ENCODE measurements around the gene TTLL5. TPM values are rescaled to one million over a fixed set of nuclear protein-coding genes. Genes with fewer than 3 reads are reported as not detected.

TTLL5 gene
- total RNA-seq, 1 donor from 2014 or later: 51.9 TPM

- no peak for TF ChIP-seq CTCF (IDR thresholded peaks at IDR 0.05; ENCODE audit: unreplicated experiment)
- Mint-ChIP-seq H3K27ac (no peak overlapping the region), H3K4me3 (ENCODE audit: low read depth) (no peak overlapping the region), H3K27me3 (peaks cover 9% of the 10 kb centered on the region), H3K36me3 (ENCODE audit: insufficient read depth) (no peaks in the 10 kb centered on the region), H3K9me3 (ENCODE audit: low read depth) (no peaks in the 10 kb centered on the region), H3K4me1 (ENCODE audit: low read depth) (peaks cover 3% of the 10 kb centered on the region)
- no peak for DNase-seq (ENCODE audit: low spot score, unreplicated experiment)
Observed at GRCh38 chr14:75640876-75641275, 20.2 kb upstream of the TTLL5 start.

- no peak overlapping the region for H3K4me3 Mint-ChIP-seq (ENCODE audit: low read depth)
- no peaks in the 10 kb centered on the region for H3K36me3 Mint-ChIP-seq (ENCODE audit: insufficient read depth)
- no peak for TF ChIP-seq CTCF (IDR thresholded peaks at IDR 0.05; ENCODE audit: unreplicated experiment)
- H3K9me3 Mint-ChIP-seq (ENCODE audit: low read depth): no peaks in the 10 kb centered on the region
- H3K27ac Mint-ChIP-seq: no peak overlapping the region
- peaks cover 12% of the 10 kb centered on the region for H3K4me1 Mint-ChIP-seq (ENCODE audit: low read depth)
- no peak for DNase-seq (ENCODE audit: low spot score, unreplicated experiment)
- no peaks in the 10 kb centered on the region for H3K27me3 Mint-ChIP-seq
Observed at GRCh38 chr14:75643985-75644384, 17.1 kb upstream of the TTLL5 start.

GRCh38 chr14:75645056-75645455 is 16.0 kb upstream of the TTLL5 start:
- Mint-ChIP-seq H3K36me3 (ENCODE audit: insufficient read depth) (peaks cover 3% of the 10 kb centered on the region), H3K9me3 (ENCODE audit: low read depth) (no peaks in the 10 kb centered on the region), H3K4me3 (ENCODE audit: low read depth) (no peak overlapping the region), H3K4me1 (ENCODE audit: low read depth) (peaks cover 12% of the 10 kb centered on the region), H3K27ac (no peak overlapping the region), H3K27me3 (no peaks in the 10 kb centered on the region)
- DNase-seq (ENCODE audit: low spot score, unreplicated experiment): no peak
- TF ChIP-seq CTCF (IDR thresholded peaks at IDR 0.05; ENCODE audit: unreplicated experiment): no peak

- no peaks in the 10 kb centered on the region for H3K27me3 Mint-ChIP-seq
- H3K36me3 Mint-ChIP-seq (ENCODE audit: insufficient read depth): peaks cover 16% of the 10 kb centered on the region
- no peaks in the 10 kb centered on the region for H3K9me3 Mint-ChIP-seq (ENCODE audit: low read depth)
- H3K27ac Mint-ChIP-seq: no peak overlapping the region
- no peak for TF ChIP-seq CTCF (IDR thresholded peaks at IDR 0.05; ENCODE audit: unreplicated experiment)
- H3K4me1 Mint-ChIP-seq (ENCODE audit: low read depth): peaks cover 12% of the 10 kb centered on the region
- DNase-seq (ENCODE audit: low spot score, unreplicated experiment): no peak
- no peak overlapping the region for H3K4me3 Mint-ChIP-seq (ENCODE audit: low read depth)
Observed at GRCh38 chr14:75646762-75647161, 14.3 kb upstream of the TTLL5 start.

- H3K4me3 Mint-ChIP-seq (ENCODE audit: low read depth): no peak overlapping the region
- no peaks in the 10 kb centered on the region for H3K27me3 Mint-ChIP-seq
Observed at GRCh38 chr14:75647640-75648039, 13.4 kb upstream of the TTLL5 start.

More at GRCh38 chr14:75647640-75648039, 13.4 kb upstream of the TTLL5 start:
- DNase-seq (ENCODE audit: low spot score, unreplicated experiment): no peak
- H3K4me1 Mint-ChIP-seq (ENCODE audit: low read depth): peaks cover 12% of the 10 kb centered on the region
- peak overlapping the region; percentile 67 for H3K27ac Mint-ChIP-seq
- peaks cover 18% of the 10 kb centered on the region for H3K36me3 Mint-ChIP-seq (ENCODE audit: insufficient read depth)
- H3K9me3 Mint-ChIP-seq (ENCODE audit: low read depth): no peaks in the 10 kb centered on the region
- TF ChIP-seq CTCF (IDR thresholded peaks at IDR 0.05; ENCODE audit: unreplicated experiment): no peak
